ENCODE results near the gene PSME2. TPM values are rescaled to one million over a fixed set of nuclear protein-coding genes. Genes with fewer than 3 reads are reported as not detected.

The PSME2 gene
- total and polyA plus RNA-seq, 2 donors (not counting 3 experiments of a cell fraction or from before 2014, with no cell fraction given) = 66.5 to 126 TPM

DNA sequence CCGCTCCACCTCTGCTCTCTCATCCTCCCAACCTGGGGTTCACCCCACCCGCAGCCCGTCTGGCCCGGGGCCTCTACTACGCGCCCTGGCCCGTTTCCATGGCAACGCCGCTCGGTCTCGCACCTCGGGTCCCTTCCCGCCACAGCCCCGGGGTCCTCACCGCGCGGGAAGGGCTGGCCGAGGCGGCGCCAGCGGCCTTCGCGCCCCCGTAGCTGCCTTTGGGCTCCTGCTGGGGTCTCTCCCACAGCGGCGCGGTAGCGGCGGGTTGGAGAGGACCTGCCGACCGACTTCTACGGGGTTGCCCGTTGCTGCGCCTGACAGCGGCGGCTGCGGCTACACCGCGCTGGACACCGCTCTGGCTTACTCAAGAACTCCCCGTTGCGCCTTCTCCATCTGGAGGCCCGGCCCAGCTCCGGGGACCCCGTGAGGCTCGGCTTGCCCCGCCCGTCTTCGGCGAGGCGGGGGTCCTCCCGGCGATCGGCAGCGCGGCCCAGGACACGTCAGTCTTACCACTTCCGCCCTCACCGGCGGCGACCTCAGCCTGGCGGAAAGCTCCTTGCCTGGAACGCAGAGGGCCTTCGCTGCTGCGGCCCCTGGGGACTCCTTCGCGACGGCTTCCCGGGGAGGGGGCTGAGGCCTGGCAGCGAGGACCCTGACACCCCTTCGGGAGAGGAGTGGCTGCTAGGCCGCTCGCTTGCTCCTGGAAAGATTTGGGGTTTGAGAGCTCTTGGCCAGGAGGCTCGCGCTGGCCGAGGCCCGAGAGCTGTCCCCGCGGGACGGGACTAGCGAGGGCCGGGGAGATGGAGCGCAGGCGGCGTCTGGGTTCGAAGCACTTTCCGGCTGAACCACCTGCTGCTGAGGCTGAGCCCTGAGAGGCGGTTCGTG lies 49.0 kb upstream of the PSME2 start, which contains the start of gene TM9SF1:
Gene TM9SF1, minus strand, starts transcription at position 256 of the 885 bp plus-strand sequence. CDS start 422 bp downstream, outside the sequence.
- H3K79me2 ChIP-seq (ENCODE audit: control insufficient read depth, insufficient read depth, low read length) = peaks cover 35% of the 10 kb centered on the region
- peak within 1 kb of the TSS; percentile 36 to 82 (median 69) for H3K4me3 ChIP-seq (replicated peaks in 1 of 3; ENCODE audit: insufficient read depth in 1 of 3, low read depth in 1 of 3, low read length in 3 of 3)
- CTCF ChIA-PET = interaction anchor here (0.9 to 3.9 kb wide), 12 partner anchors 14 to 236 kb away, joined by 3 to 19 read pairs (median 6); partner anchors contain the start of genes CHMP4A, CIDEB, IRF9 and LTB4R
- intact Hi-C loops (cut with micrococcal nuclease) = loop anchor here (1.0 to 2.0 kb wide), 4 partner anchors 18 to 47 kb away; partner anchors contain the start of genes CHMP4A, GMPR2, NEDD8 and TINF2
- peak; percentile 90 for FAIRE-seq
- no peaks in the 10 kb centered on the region for H4K20me1 ChIP-seq (replicated peaks; ENCODE audit: control insufficient read depth, extremely low read depth, insufficient read depth, low read length)
- H3K36me3 ChIP-seq (ENCODE audit: control insufficient read depth in 2 of 2, extremely low read depth in 1 of 2, insufficient read depth in 2 of 2, low read length in 2 of 2) = peaks cover 5 to 14% of the 10 kb centered on the region in 2 experiments
- peak within 1 kb of the TSS; percentile 94 for H3K9ac ChIP-seq (replicated peaks; ENCODE audit: extremely low read depth, insufficient read depth, low read length)
- H3K4me1 ChIP-seq (ENCODE audit: control insufficient read depth, extremely low read depth, insufficient read depth, low read length) = peaks cover 16% of the 10 kb centered on the region
- H3K4me2 ChIP-seq (ENCODE audit: insufficient read depth, low read length) = peak within 1 kb of the TSS; percentile 90
- BruUV-seq (replicated peaks) = no TSS peak
- peak within 1 kb of the TSS; percentile 93 for H3K27ac ChIP-seq (ENCODE audit: insufficient read depth, low read depth, low read length)
- H3K9me3 ChIP-seq (replicated peaks; ENCODE audit: control insufficient read depth, insufficient read depth, low read length) = no peaks in the 10 kb centered on the region
- H3K27me3 ChIP-seq (ENCODE audit: control insufficient read depth in 2 of 2, insufficient read depth in 2 of 2, low read length in 2 of 2) = no peaks in the 10 kb centered on the region
- POLR2A ChIA-PET = interaction anchor here (0.7 to 1.8 kb wide), 6 partner anchors 9 to 49 kb away, joined by 3 to 14 read pairs (median 5); partner anchors contain the start of genes CHMP4A, PSME2, RNF31 and TINF2
- H2AFZ ChIP-seq (ENCODE audit: low read depth, low read length) = peak within 1 kb of the TSS; percentile 67
- DNase-seq (ENCODE audit: low read depth, low spot score) = peak; percentile 93
- TF ChIP-seq MYC (IDR thresholded peaks at IDR 0.05; ENCODE audit: low read depth, low read length) = peak; percentile 41
- TF ChIP-seq, protein P1, sequence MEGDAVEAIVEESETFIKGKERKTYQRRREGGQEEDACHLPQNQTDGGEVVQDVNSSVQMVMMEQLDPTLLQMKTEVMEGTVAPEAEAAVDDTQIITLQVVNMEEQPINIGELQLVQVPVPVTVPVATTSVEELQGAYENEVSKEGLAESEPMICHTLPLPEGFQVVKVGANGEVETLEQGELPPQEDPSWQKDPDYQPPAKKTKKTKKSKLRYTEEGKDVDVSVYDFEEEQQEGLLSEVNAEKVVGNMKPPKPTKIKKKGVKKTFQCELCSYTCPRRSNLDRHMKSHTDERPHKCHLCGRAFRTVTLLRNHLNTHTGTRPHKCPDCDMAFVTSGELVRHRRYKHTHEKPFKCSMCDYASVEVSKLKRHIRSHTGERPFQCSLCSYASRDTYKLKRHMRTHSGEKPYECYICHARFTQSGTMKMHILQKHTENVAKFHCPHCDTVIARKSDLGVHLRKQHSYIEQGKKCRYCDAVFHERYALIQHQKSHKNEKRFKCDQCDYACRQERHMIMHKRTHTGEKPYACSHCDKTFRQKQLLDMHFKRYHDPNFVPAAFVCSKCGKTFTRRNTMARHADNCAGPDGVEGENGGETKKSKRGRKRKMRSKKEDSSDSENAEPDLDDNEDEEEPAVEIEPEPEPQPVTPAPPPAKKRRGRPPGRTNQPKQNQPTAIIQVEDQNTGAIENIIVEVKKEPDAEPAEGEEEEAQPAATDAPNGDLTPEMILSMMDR (IDR thresholded peaks at IDR 0.05; ENCODE audit: extremely low read depth in 1 of 2, insufficient read depth in 1 of 2, low read depth in 1 of 2, low read length in 2 of 2) = no peak
- TF ChIP-seq GATA2 (IDR thresholded peaks at IDR 0.05; ENCODE audit: insufficient read depth, insufficient read length, low read depth, low read length) = no peak
- TF ChIP-seq JUN (IDR thresholded peaks at IDR 0.05; ENCODE audit: borderline replicate concordance, insufficient read depth, insufficient read length, low read depth) = no peak
- no peak for TF ChIP-seq EZH2 (IDR thresholded peaks at IDR 0.05; ENCODE audit: borderline replicate concordance, low read depth, low read length, severe bottlenecking)
- TF ChIP-seq POLR2AphosphoS5 (IDR thresholded peaks at IDR 0.05; ENCODE audit: insufficient read depth, low read depth, low read length) = peak; percentile 58
- TF ChIP-seq, protein P2, sequence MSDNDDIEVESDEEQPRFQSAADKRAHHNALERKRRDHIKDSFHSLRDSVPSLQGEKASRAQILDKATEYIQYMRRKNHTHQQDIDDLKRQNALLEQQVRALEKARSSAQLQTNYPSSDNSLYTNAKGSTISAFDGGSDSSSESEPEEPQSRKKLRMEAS (IDR thresholded peaks at IDR 0.05; ENCODE audit: insufficient read depth, insufficient read length) = peak; percentile 67
- peak; percentile 32 for TF ChIP-seq FOS (IDR thresholded peaks at IDR 0.05; ENCODE audit: borderline replicate concordance, insufficient read depth, low read length)
- no peak for TF ChIP-seq POLR2A (IDR thresholded peaks at IDR 0.05; ENCODE audit: low read depth, low read length)
- H3K9me1 ChIP-seq (replicated peaks; ENCODE audit: control insufficient read depth, extremely low read depth, insufficient read depth, low read length) = no peaks in the 10 kb centered on the region
- dilution Hi-C loops (cut with MboI; ENCODE audit: extremely low pct_ligation_motif_present, low sequenced_read_pairs) = no loop called here
